GM18868 (cell line): ENCODE data around the gene LCAT.
"Not testable (repeated sequence)": the region's sequence is repeated elsewhere in the genome, so short reads cannot be mapped to it uniquely, and the experiment has no call there.

Experiments
- ATAC-seq: cut with Tn5 transposase; IDR thresholded peaks from one replicate; pipeline ENCODE4 v1.9.1; 2021; ENCODE audit warnings: mild to moderate bottlenecking, moderate library complexity; ENCODE audit not compliant: unreplicated experiment

The LCAT gene, protein sequence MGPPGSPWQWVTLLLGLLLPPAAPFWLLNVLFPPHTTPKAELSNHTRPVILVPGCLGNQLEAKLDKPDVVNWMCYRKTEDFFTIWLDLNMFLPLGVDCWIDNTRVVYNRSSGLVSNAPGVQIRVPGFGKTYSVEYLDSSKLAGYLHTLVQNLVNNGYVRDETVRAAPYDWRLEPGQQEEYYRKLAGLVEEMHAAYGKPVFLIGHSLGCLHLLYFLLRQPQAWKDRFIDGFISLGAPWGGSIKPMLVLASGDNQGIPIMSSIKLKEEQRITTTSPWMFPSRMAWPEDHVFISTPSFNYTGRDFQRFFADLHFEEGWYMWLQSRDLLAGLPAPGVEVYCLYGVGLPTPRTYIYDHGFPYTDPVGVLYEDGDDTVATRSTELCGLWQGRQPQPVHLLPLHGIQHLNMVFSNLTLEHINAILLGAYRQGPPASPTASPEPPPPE

DNA sequence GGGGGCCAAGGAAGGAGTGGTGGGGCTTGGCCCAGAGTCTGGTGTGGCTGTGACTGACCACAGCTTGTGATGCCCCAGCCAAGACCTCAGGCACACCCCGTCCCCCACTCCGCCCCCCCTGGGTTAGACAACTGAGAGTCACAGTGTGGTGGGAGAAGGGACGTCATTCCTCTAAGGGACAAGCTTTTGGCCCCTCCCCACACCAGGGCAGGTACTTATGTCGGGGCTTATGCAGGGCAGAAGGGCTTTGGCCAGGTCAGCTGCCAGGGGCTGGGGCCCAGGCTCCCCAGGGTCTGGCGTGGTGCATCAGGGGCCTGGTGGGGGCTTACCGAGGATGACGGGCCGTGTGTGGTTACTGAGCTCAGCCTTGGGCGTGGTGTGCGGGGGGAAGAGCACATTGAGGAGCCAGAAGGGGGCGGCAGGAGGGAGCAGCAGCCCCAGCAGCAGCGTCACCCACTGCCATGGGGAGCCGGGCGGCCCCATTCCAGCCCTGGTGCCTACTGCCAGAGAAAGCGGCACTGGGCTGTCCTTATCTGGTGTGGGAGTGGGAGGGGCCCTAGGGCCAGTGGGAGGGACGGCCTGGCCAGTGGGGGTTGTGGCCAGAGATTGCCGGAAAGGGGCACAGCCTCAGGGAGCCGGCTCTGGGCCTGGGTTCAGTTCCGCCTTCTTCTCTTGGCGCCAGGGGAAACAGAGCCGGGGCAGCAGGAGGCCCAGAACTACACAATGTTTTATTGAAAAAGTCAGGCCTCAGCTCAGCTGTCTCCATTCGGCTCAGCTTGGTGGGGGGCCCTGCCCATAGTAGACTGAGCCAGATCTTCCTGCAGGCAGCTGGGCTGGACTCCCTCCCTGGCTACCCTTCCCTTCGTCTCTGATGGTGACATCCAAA, at the start of gene LCAT:
LCAT (minus strand) TSS at position 502 of the 886 bp plus-strand sequence; CDS start at position 483, 19 bp downstream.
- no peak for ATAC-seq

DNA sequence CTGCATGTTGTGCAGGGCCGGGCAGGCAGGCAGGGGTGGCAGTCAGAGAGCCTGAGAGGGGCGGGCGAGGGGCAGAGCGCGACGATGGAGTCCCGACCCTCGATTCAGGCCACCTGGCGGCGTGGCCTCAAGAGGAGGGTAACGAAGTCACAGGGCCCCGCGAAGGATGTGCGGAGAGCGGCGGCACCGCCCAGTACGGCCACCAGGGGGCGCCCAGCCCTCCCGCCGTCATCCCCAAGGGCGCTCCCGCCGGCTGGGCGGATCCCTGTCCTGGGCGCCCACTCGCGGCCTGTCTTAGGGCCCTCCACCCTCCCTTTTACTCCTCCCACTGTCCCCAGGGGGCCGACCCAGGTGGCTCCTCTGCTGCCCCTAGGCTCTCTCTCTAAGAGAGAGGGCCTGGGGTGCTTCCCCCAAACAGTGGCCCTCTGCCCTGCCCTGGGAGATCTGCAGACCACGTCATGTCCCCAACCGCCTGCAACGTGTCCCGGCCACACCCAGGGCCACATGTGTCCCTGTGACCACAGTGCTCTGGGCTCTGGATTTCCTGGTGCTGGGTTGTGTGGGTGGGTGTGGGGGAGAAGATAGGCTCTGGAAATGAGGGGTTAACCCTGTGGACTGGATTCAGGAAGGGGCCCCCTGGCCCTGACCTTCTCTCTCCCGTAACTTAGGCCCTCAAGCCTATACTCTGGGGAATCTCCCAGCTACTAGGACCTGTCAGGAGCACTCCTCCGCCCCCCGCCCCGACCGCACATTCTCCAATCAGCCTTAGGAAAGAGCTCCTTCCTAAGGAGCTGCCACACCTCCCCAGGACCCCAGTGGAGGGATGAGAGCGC, 49.5 kb upstream of the LCAT start:
- peak; percentile 63 for ATAC-seq

DNA sequence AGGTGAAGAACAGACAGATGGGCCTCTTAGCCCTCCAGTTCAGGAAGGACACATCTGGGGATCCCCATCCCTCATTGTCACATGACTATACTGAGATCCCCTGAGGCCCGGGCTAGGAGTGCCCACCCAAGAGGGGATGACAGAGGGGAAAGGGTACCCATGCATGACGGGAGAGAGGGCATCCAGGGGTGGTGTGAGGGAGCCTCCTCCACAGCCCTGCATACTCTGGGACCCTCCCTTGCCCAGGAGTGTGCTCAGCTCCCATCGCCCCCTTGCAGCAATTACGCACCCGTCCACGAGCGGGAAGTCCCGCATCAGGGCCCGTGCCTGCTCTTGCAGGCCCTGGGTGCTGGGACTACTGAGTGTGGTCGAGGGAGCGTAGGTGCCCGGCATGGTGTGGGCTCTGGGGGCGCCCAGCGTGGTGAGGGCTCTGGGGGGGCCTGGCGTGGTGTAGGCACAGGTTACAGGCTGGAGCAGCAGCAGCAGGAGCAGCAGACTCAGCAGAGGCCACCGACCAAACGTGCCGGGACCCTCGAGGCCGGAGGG, 48.8 kb upstream of the LCAT start:
- ATAC-seq: no peak

DNA sequence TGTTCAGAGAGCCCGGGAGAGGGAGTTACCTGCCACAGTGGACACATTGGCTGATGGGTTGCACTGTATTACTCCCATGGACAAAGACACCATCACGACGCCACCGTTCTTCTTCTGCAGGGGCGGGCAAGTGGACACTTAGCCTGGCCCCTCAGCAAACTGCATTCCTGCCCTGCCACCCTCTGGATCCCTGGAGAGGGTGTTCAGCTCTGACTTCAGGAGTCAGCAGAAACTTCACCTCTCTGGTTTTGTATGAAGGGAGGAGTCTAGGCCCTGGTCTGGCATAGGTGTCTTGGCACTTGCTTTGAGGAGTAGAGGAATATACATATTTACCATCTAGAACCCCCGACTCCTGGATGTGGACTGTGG, 46.1 kb upstream of the LCAT start:
- ATAC-seq: no peak

DNA sequence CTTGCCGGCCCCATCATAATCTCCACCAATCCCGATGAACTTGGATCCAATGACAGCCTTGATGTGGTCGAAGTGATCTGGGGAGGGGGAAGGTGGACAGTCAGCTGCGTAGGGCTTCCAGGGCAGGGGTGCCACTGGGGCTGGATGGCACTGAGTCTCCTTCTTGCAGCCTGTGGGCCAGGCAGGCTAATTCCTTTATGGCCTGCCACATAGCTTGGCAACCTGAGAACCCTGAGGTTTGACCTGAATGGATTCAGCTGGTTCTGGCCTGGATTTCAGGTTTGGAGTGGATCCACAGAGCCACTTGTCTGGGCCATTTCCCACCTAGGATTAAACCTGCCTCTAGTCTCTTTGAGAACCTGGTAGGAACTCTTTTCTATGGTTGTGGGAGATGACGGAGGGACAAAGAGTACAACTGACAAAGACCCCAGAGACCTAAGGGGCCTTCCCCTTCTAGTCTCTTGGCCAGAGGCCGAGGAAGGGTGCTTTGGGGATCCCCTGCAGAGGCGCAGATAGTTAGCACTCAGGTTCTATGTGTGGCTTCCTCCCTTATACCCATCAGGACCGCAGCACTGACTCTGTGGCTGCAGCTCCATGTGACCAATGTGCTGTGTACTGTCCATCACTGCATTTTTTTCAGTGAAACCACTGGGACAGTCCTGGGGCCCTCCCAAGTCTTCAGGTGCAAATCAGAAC, 45.5 kb upstream of the LCAT start:
- peak; percentile 41 for ATAC-seq

DNA sequence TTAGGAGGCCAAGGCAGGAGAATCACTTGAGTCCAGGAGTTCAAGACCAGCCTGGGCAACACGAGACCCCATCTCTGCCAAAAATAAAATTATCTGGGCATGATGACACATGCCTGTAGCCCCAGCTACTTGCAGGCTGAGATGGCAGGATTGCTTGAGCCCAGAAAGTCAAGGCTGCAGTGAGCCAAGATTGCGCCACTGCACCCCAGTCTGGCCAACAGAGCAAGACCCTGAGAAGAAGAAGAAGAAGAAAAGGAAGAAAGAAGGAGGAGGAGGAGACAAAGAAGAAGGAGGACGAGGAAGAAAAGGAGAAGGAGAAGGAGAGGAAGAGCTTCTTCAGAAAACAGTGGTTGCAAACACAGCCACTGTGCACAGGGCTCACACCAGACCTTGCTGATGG, 44.8 kb upstream of the LCAT start:
- ATAC-seq: no peak

DNA sequence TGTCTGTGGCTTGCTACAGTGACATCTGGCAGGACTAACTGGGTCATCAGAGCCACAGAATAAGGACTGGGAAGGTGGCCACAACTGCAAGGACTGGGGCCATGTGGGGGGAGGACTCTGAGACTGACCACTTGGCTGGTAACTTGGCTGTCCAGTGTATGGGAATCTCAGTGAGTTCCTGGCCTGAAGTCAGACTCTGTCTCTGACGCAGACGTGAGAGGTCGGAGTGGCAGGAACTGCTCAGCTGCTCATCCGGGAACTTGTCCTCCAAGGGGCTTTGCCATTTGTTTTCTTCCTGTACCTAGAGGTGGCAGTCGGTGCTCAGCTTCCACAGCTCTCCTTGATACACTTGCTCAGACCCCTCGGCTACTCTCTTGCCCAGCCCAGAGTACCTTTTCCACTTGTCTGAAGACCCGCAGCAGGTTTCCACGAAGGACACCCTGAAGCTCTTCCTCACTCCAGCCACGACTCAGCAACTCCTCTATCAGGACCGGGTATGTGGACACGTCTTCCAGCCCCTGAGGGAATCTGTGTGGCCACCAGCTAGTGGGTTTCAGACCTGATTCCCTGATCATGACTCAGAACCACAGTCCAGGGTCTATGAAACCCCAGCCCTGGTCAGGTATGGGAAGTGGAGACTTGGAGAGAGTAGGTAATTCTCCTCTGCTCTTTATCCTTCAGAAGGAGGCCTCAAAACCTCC, 43.7 kb upstream of the LCAT start:
- no peak for ATAC-seq

DNA sequence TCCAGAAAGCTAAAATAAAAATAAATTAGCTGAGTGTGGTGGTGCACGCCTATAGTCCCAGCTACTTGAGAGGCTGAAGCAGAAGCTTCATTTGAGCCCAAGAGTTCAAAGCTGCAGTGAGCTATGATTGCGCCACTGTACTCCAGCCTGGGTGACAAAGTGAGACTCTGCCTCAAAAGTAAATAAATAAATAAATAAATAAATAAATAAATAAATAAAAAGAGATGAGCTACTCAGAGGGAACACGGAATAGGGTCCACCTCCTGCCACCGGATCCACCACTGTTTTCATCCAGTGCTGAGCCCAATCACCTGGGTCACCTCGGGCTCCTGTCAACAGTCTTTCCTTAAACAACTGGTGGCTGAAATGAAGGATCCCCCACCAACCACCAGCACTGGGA, 43.0 kb upstream of the LCAT start:
- no peak for ATAC-seq

DNA sequence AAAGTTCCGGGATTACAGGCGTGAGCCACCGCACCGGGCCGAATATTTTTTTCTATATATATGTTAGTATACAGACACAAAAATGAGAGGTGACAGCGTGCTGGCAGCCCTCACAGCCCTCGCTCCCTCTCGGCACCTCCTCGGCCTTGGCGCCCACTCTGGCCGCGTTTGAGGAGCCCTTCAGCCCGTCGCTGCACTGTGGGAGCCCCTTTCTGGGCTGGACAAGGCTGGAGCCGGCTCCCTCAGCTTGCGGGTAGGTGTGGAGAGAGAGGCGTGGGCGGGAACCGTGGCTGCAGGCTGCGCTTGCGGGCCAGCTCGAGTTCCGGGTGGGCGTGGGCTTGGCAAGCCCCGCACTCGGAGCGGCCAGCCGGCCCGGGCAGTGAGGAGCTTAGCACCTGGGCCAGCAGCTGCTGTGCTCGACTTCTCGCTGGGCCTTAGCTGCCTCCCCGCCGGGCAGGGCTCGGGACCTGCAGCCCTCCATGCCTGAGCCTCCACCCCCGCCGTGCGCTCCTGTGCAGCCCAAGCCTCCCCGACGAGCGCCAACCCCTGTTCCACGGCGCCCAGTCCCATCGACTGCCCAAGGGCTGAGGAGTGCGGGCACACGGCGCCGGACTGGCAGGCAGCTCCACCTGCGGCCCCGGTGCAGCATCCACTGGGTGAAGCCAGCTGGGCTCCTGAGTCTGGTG, 38.2 kb upstream of the LCAT start:
- ATAC-seq: no peak

DNA sequence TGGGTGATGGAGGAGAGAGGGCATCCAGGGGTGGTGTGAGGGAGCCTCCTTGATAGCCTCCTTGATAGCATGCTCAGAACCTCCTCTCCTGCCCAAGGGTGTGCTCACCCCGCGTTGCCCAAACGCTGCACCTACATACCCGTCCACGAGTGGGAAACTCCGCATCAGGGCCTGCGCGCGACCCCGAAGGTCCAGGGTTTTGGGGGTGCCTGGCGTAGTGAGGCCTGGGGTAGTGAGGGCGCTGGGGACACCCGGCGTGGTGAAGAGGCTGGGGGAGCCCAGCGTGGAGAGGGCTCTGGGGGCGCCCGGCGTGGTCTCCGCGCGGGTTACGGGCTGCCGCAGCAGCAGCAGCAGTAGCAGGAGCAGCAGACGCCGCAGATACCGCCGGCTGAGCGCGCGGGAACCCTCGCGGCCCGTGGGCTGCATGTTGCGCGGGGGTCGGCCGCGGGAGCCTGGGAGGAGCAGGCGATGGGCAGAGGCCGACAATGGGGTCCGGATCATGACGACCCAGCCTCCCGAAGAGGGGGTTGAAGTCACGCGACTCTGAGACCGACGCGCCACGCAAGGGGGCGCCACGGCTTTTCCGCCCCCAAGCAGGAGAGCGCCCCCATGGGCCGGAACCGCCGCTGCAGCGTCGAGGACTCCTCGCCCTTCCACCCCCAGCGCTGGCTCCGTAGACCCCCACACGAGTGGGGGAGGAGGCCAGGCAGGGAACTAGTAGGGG, 36.2 kb upstream of the LCAT start, which contains the start of gene DPEP3:
DPEP3 (minus strand) TSS at position 545 of the 724 bp plus-strand sequence; CDS start at position 426, 119 bp downstream.
- ATAC-seq: no peak

DNA sequence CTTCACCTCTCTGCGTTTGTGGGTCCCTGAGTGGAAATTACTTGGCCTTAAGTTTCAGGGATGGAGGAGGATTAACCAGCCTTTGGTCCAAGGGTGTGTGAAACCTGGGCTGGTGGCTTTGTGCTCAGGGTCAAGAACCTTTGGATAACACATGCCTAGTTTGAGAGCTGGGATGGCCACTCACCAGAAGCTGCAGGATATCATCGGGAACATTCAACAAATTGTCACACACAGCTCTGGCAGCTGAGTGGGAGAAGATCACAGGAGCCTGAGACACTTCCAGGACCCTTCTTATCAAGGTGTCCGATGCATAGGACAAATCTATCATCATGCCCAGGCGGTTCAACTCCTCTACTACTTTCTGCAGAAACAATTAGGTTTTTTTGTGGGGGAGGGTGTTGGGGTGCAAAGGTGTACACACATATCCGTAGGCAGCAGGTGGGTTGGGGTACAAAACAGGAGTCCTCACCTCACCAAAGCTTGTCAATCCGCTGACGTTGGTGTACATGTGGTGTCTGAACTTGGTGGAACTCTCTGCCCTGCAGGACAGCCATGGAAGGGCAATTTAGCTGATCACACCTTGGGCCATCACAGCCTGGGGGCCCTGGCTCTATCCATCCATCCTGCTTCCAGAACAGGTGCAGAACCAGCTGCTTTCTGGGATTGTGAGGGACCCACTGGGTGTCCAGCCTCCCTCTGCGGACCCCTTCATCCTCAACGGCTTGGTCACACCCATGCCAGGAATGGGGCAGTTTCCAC, 33.7 kb upstream of the LCAT start:
- ATAC-seq: no peak

DNA sequence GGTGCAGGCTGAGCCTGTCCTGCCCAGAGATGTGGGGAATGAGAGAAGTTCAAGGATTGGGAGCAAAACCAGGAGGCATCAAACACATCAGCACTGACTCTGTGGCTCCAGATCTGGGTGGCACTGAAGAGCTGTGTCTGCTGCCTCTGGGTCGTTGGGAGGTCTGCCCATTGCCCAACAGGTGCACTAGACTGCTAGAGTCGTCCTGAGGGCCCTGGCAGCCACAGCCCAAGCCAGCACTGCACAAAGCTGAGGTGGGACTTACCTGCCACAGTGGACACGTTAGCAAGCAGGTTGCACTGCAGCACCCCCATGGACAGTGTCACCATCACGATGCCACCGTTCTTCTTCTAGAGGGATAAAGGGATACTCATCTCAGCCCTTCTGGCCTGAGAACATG, 33.1 kb upstream of the LCAT start:
- ATAC-seq: no peak

DNA sequence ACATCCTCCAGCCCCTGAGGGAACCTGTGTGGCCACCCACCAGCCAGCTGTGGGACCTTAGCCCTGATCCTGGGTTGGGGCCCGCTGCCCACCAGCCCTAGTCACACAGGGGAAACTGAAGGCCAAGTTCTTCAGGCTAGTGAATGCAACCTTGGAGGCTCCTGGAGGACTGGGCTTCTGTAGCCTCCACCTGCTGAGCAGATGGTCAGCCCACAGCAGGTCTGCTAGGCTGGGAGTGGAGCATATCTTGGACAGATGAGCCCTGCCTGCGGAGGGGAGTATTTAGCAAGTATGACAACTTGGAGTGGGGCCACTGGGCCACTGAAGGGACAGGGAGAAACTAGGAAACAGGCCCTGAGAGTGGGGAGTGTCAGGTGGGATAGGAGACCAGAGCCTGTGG, 32.3 kb upstream of the LCAT start:
- no peak for ATAC-seq

DNA sequence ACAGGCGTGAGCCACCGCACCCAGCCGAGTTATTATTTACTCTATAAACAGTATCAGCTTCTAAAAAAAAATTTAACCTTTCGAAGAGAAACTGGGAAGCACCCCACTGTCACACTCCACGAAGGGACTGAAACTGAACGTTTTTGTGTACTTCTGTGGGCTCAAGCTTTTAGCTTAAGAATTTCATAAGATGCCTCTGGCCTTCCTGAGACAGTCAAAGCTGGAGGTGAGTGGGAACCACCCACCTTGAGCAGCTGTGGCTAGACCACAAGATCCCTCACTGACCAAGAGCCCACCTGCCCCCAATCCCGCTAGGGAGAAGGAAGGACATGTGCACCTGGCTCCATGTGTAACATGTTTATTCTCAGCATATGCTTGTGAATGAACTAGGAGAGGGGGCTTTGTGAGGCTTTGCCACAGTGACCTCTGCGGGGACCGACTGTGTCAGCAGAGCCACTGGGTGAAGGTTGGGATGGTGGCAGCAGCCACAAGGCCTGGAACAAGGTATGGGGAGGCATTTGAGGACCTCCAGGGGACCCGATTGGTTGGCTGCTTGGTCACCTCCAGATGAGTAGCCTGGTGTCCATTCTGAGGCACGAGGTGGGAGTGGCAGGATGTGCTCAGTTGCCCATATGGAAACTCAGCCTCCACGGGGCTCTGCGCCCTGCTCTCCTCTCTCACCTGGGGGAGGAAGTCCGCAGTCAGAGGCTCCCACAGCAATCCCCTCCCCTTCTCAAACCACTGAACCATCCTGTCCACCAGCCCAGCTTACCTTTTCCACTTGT, 31.6 kb upstream of the LCAT start:
- ATAC-seq: no peak

DNA sequence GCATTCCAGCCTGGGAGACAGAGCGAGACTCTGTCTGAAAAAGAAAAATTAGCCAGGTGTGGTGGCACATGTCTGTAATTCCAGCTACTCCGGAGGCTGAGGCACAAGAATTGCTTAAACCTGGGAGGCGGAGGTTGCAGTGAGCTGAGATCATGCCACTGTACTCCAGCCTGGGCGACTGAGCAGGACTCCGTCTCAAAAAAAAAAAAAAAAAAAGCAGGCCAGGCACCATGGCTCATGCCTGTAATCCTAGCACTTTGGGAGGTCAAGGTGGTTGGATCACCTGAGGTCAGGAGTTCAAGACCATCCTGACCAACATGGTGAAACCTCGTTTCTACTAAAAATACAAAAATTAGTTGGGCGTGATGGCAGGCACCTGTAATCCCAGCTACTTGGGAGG, 28.4 kb upstream of the LCAT start:
- not testable (repeated sequence) for ATAC-seq

DNA sequence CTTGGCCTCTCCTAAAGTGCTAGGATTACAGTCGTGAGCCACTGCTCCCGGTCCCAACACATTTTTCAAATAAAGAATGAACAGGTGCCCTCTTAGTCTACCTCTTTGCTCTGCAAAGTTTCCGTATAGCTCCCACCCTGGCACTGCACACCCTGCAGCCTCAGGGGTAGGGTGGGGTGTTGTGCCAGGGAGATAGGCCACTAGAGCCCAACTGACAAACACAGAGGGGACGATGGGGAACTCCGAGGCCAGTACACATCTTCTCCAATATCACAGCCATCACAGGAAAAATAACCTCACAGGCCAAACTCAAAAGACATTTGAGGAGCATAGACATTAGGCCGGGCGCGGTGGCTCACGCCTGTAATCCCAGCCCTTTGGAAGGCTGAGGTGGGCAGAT, 27.2 kb upstream of the LCAT start:
- no peak for ATAC-seq
